ENCODE data around the gene SPOCK1.

DNA sequence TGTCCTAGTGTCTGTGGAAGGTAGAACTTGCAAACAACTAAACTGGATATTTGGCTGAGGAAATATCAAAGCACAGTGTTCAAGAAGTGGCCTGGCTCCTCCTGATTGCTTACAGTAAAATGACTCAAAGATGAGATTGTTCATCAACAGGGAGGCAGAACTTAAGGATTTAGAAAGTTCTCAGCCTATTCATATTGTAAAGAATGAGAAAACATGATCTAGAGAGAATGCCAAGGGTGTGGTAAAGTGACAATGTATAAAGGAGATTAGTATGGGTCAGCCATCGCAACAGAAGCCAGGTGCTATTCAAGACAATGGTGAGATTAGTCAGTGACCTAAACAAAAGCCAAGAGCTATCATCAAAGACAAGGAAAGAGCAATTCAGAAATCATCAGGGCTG lies 372.3 kb downstream of the SPOCK1 start:
- TF ChIP-seq, protein P1, sequence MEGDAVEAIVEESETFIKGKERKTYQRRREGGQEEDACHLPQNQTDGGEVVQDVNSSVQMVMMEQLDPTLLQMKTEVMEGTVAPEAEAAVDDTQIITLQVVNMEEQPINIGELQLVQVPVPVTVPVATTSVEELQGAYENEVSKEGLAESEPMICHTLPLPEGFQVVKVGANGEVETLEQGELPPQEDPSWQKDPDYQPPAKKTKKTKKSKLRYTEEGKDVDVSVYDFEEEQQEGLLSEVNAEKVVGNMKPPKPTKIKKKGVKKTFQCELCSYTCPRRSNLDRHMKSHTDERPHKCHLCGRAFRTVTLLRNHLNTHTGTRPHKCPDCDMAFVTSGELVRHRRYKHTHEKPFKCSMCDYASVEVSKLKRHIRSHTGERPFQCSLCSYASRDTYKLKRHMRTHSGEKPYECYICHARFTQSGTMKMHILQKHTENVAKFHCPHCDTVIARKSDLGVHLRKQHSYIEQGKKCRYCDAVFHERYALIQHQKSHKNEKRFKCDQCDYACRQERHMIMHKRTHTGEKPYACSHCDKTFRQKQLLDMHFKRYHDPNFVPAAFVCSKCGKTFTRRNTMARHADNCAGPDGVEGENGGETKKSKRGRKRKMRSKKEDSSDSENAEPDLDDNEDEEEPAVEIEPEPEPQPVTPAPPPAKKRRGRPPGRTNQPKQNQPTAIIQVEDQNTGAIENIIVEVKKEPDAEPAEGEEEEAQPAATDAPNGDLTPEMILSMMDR (IDR thresholded peaks at IDR 0.05; ENCODE audit: extremely low read depth in 1 of 2, insufficient read depth in 1 of 2, low read depth in 1 of 2, low read length in 2 of 2), result no peak
- no peak for TF ChIP-seq POLR2A (IDR thresholded peaks at IDR 0.05; ENCODE audit: low read depth, low read length)
- TF ChIP-seq FOS (IDR thresholded peaks at IDR 0.05; ENCODE audit: borderline replicate concordance, insufficient read depth, low read length), result no peak
- no peak for TF ChIP-seq POLR2AphosphoS5 (IDR thresholded peaks at IDR 0.05; ENCODE audit: insufficient read depth, low read depth, low read length)
- no peak for TF ChIP-seq EZH2 (IDR thresholded peaks at IDR 0.05; ENCODE audit: borderline replicate concordance, low read depth, low read length, severe bottlenecking)

Measured in endothelial cell of umbilical vein (primary cell).